GM23338 (cell line): ENCODE results near the gene C15orf62. TPM values are rescaled to one million over a fixed set of nuclear protein-coding genes. Genes with fewer than 3 reads are reported as not detected.

Experiments used
- ATAC-seq: fragments of 200-7000 bp; cut with Tn5 transposase; 3 replicates; pipeline ENCODE4 v1.9.1; 2020
- DNase-seq: peaks from one replicate; pipeline ENCODE4 v3.0.0-alpha.2; 2015; ENCODE audit warnings: low spot score
- H2AFZ ChIP-seq: fragments of 200-600 bp; sonication (generic); 2 replicates; pipeline ENCODE4 v1.8.0; 2016; ENCODE audit warnings: antibody characterized with exemption, mild to moderate bottlenecking, moderate library complexity
- H3F3A ChIP-seq: fragments of 200-600 bp; sonication (generic); replicated peaks from 2 replicates; pipeline ENCODE4 v1.8.0; 2017; ENCODE audit warnings: antibody characterized with exemption, mixed run types, low read depth
- H3K27ac ChIP-seq: fragments of 200-600 bp; sonication (generic); 2 replicates; pipeline ENCODE4 v1.6.1; 2016; ENCODE audit warnings: low read depth
- H3K27me3 ChIP-seq: fragments of 200-600 bp; sonication (generic); 2 replicates; pipeline ENCODE4 v1.8.0; 2016; ENCODE audit warnings: mild to moderate bottlenecking, mixed run types, moderate library complexity; ENCODE audit not compliant: insufficient read depth
- H3K36me3 ChIP-seq: fragments of 200-600 bp; sonication (generic); 2 replicates; pipeline ENCODE4 v1.8.0; 2016; ENCODE audit warnings: mild to moderate bottlenecking; ENCODE audit not compliant: insufficient read depth
- H3K4me1 ChIP-seq: fragments of 200-600 bp; sonication (generic); 2 replicates; pipeline ENCODE4 v1.8.0; 2016; ENCODE audit warnings: mild to moderate bottlenecking, moderate library complexity; ENCODE audit not compliant: insufficient read depth
- H3K4me2 ChIP-seq: fragments of 200-600 bp; sonication (generic); 2 replicates; pipeline ENCODE4 v1.7.1; 2017; ENCODE audit warnings: mixed run types
- H3K4me3 ChIP-seq: fragments of 200-600 bp; sonication (generic); 2 replicates; pipeline ENCODE4 v1.6.1; 2016; ENCODE audit warnings: mixed run types
- H3K79me2 ChIP-seq: fragments of 200-600 bp; sonication (generic); replicated peaks from 2 replicates; pipeline ENCODE4 v1.8.0; 2017; ENCODE audit warnings: mild to moderate bottlenecking; ENCODE audit not compliant: insufficient read depth
- H3K9me2 ChIP-seq: fragments of 200-600 bp; sonication (generic); 2 replicates; pipeline ENCODE4 v1.8.0; 2017; ENCODE audit not compliant: insufficient read depth
- H4K20me1 ChIP-seq: fragments of 200-600 bp; sonication (generic); replicated peaks from 2 replicates; pipeline ENCODE4 v1.8.0; 2017; ENCODE audit warnings: mild to moderate bottlenecking; ENCODE audit not compliant: insufficient read depth
- H3K27ac Mint-ChIP-seq: 2 replicates; pipeline ENCODE4 v1.8.0; 2020; ENCODE audit warnings: inconsistent platforms, mild to moderate bottlenecking, moderate library complexity, mixed read lengths
- H3K27me3 Mint-ChIP-seq: 3 replicates; pipeline ENCODE4 v1.8.0; 2022; ENCODE audit warnings: low read depth, mild to moderate bottlenecking, moderate library complexity, mixed read lengths, inconsistent platforms; ENCODE audit not compliant: insufficient read depth, poor library complexity
- H3K36me3 Mint-ChIP-seq: 3 replicates; pipeline ENCODE4 v1.8.0; 2021; ENCODE audit warnings: low read depth, mild to moderate bottlenecking, inconsistent platforms, moderate library complexity, mixed read lengths
- H3K4me1 Mint-ChIP-seq: 3 replicates; pipeline ENCODE4 v1.8.0; 2020; ENCODE audit warnings: mild to moderate bottlenecking, inconsistent platforms, mixed read lengths
- H3K4me3 Mint-ChIP-seq: 3 replicates; pipeline ENCODE4 v1.8.0; 2021; ENCODE audit warnings: moderate library complexity, mild to moderate bottlenecking, inconsistent platforms, mixed read lengths
- H3K9me3 Mint-ChIP-seq: 3 replicates; pipeline ENCODE4 v1.8.0; 2020; ENCODE audit warnings: moderate library complexity, mild to moderate bottlenecking, inconsistent platforms, mixed read lengths
- EZH2phosphoT487 ChIP-seq: fragments of 200-600 bp; sonication (generic); IDR thresholded peaks from one replicate; pipeline ENCODE4 v1.8.1; 2018; ENCODE audit warnings: antibody characterized with exemption; ENCODE audit not compliant: unreplicated experiment
- JUNB ChIP-seq: IDR thresholded peaks from one replicate; pipeline ENCODE4 v1.6.1; 2016; ENCODE audit warnings: antibody characterized with exemption; ENCODE audit not compliant: unreplicated experiment
- POLR2AphosphoS5 ChIP-seq: IDR thresholded peaks from 2 replicates; pipeline ENCODE4 v1.6.1; 2016; ENCODE audit warnings: antibody characterized with exemption, low read depth
- STAT1 ChIP-seq: IDR thresholded peaks from one replicate; pipeline ENCODE4 v1.6.1; 2016; ENCODE audit warnings: antibody characterized with exemption; ENCODE audit not compliant: unreplicated experiment
- ZNF331 ChIP-seq: fragments of 250-450 bp; sonication (Bioruptor Pico); IDR thresholded peaks from 2 replicates; pipeline ENCODE4 v1.5.0; 2020; ENCODE audit warnings: low read depth, mild to moderate bottlenecking, moderate library complexity
- ZNF462 ChIP-seq: fragments of 250-450 bp; sonication (Bioruptor Pico); IDR thresholded peaks from 2 replicates; pipeline ENCODE4 v1.5.0; 2020; ENCODE audit warnings: mild to moderate bottlenecking, moderate library complexity
- polyA plus RNA-seq: library from polyadenylated mRNA; unstranded; fragments of >200 nt; fragmentation: Nextera tagmentation; extraction: Ambion mirVana; gene quantifications from 2 replicates; pipeline ENCODE4 v1.2.1, GENCODE V29; 2016
- total RNA-seq: library from RNA; depleted of rRNA; stranded (reverse); fragments of >200 nt; shearing (Covaris generic); gene quantifications from 2 replicates; pipeline ENCODE4 v1.2.3, GENCODE V29; 2014

C15orf62 gene
- total and polyA plus RNA-seq, 2 experiments from 2014 or later: 0.16 to 0.80 TPM

- TF ChIP-seq ZNF462: no peak
These were observed 14.6 kb upstream of the C15orf62 start, which contains the start of gene RMDN3 (continued) for GRCh38 chr15:40754883-40755811.

- Histone ChIP-seq H3K27me3 (no peaks in the 10 kb centered on the region), H3K79me2 (peaks cover 24% of the 10 kb centered on the region), H3K4me3 (peak overlapping the region; percentile 98), H3K9me2 (no peaks in the 10 kb centered on the region), H3K27ac (peak overlapping the region; percentile 99), H2AFZ (peak overlapping the region; percentile 57; the same call in 1 of the 2 replicates), H4K20me1 (no peaks in the 10 kb centered on the region), H3K4me2 (peak overlapping the region; percentile 78), H3F3A (0 out of 2 replicates have a peak, but pooled peaks cover 3% of the 10 kb centered on the region), H3K4me1 (no peaks in the 10 kb centered on the region; the same call in 1 of the 2 replicates), H3K36me3 (no peaks in the 10 kb centered on the region; the same call in 1 of the 2 replicates)
- H3K9me3 Mint-ChIP-seq: no peaks in the 10 kb centered on the region
- peaks cover 4% of the 10 kb centered on the region for H3K27me3 Mint-ChIP-seq
- peak; percentile 9 for ATAC-seq
- peak; percentile 18 for DNase-seq
- peaks cover 16% of the 10 kb centered on the region for H3K4me1 Mint-ChIP-seq
- H3K4me3 Mint-ChIP-seq: peak overlapping the region; percentile 89
- peaks cover 7% of the 10 kb centered on the region for H3K36me3 Mint-ChIP-seq
- H3K27ac Mint-ChIP-seq: peak overlapping the region; percentile 99
- TF ChIP-seq ZNF462 (no peak), POLR2AphosphoS5 (no peak), EZH2phosphoT487 (no peak), JUNB (no peak), ZNF331 (CRISPR knock-in tag) (no peak), STAT1 (no peak)
These were observed 14.0 kb upstream of the C15orf62 start for GRCh38 chr15:40755812-40756208.
